Measurements from ENCODE around the gene LAYN.

Gene LAYN

GRCh38 chr11:111510311-111510710 is 30.2 kb upstream of the LAYN start:
- H2AK5ac ChIP-seq (ENCODE audit: low read length), result no peak overlapping the region
- H3K79me2 ChIP-seq (ENCODE audit: control insufficient read depth, insufficient read depth, low read length), result no peaks in the 10 kb centered on the region
- H3K56ac ChIP-seq (ENCODE audit: low read length), result no peak overlapping the region
- H3K79me1 ChIP-seq (ENCODE audit: low read length), result no peaks in the 10 kb centered on the region
- no peak overlapping the region for H4K8ac ChIP-seq (ENCODE audit: low read depth, low read length)
- H3K4me1 ChIP-seq (ENCODE audit: control insufficient read depth, low read depth, low read length), result no peaks in the 10 kb centered on the region
- peak overlapping the region; percentile 18 for H3K18ac ChIP-seq (ENCODE audit: low read length)
- H4K5ac ChIP-seq (ENCODE audit: low read length), result no peak overlapping the region
- peaks cover 7% of the 10 kb centered on the region for H3K27me3 ChIP-seq (ENCODE audit: insufficient read depth, low read length, poor library complexity)
- H2BK120ac ChIP-seq (ENCODE audit: low read depth, low read length), result peak overlapping the region; percentile 45
- H3K23ac ChIP-seq (ENCODE audit: low read length), result no peak overlapping the region
- no peaks in the 10 kb centered on the region for H3K36me3 ChIP-seq (ENCODE audit: control insufficient read depth, insufficient read depth, low read length)
- H3K9ac ChIP-seq (ENCODE audit: low read length), result no peak overlapping the region
- H3K4me2 ChIP-seq (ENCODE audit: low read length), result no peak overlapping the region
- H3K4me3 ChIP-seq (ENCODE audit: low read length), result no peak overlapping the region
- H3K4ac ChIP-seq (ENCODE audit: low read depth, low read length), result no peak overlapping the region
- no CpG with 5 or more reads among the region's 1 CpG for WGBS (ENCODE audit: extremely low coverage, insufficient coverage, low lambda C conversion rate)
- no peak overlapping the region for H3K27ac ChIP-seq (ENCODE audit: low read depth, low read length)
- no peak for DNase-seq
- H2BK15ac ChIP-seq (replicated peaks; ENCODE audit: low read depth), result no peak overlapping the region
- no peak overlapping the region for H2BK5ac ChIP-seq (ENCODE audit: low read length)

- Histone ChIP-seq H3K79me1 (ENCODE audit: low read length) (no peaks in the 10 kb centered on the region), H4K5ac (ENCODE audit: low read length) (no peak within 1 kb of the TSS), H3K23ac (ENCODE audit: low read length) (no peak within 1 kb of the TSS), H2BK15ac (replicated peaks; ENCODE audit: low read depth) (no peak within 1 kb of the TSS), H2BK120ac (ENCODE audit: low read depth, low read length) (no peak within 1 kb of the TSS), H4K8ac (ENCODE audit: low read depth, low read length) (no peak within 1 kb of the TSS), H3K79me2 (ENCODE audit: control insufficient read depth, insufficient read depth, low read length) (no peaks in the 10 kb centered on the region), H3K36me3 (ENCODE audit: control insufficient read depth, insufficient read depth, low read length) (no peaks in the 10 kb centered on the region), H3K4me1 (ENCODE audit: control insufficient read depth, low read depth, low read length) (no peaks in the 10 kb centered on the region), H3K4me2 (ENCODE audit: low read length) (peak within 1 kb of the TSS; percentile 83), H3K27ac (ENCODE audit: low read depth, low read length) (no peak within 1 kb of the TSS), H3K18ac (ENCODE audit: low read length) (peak within 1 kb of the TSS; percentile 65), H3K56ac (ENCODE audit: low read length) (peak within 1 kb of the TSS; percentile 89), H3K4me3 (ENCODE audit: low read length) (peak within 1 kb of the TSS; percentile 42), H2BK5ac (ENCODE audit: low read length) (no peak within 1 kb of the TSS), H2AK5ac (ENCODE audit: low read length) (no peak within 1 kb of the TSS), H3K27me3 (ENCODE audit: insufficient read depth, low read length, poor library complexity) (peaks cover 7% of the 10 kb centered on the region), H3K9ac (ENCODE audit: low read length) (peak within 1 kb of the TSS; percentile 71), H3K4ac (ENCODE audit: low read depth, low read length) (no peak within 1 kb of the TSS)
- no CpG with 5 or more reads among the region's 90 CpGs for WGBS (ENCODE audit: extremely low coverage, insufficient coverage, low lambda C conversion rate)
- peak; percentile 67 for DNase-seq
Observed at GRCh38 chr11:111512296-111513239, 28.0 kb upstream of the LAYN start, which contains the start of gene BTG4. Gene BTG4, minus strand, starts transcription at chr11:111512386. Its CDS starts 13,610 bp downstream, at chr11:111498776.

GRCh38 chr11:111513240-111513605 is 27.3 kb upstream of the LAYN start:
- Histone ChIP-seq H3K4me1 (ENCODE audit: control insufficient read depth, low read depth, low read length) (no peaks in the 10 kb centered on the region), H2BK120ac (ENCODE audit: low read depth, low read length) (no peak overlapping the region), H3K23ac (ENCODE audit: low read length) (no peak overlapping the region), H3K79me1 (ENCODE audit: low read length) (no peaks in the 10 kb centered on the region), H3K4ac (ENCODE audit: low read depth, low read length) (no peak overlapping the region), H2BK15ac (replicated peaks; ENCODE audit: low read depth) (no peak overlapping the region), H3K4me3 (ENCODE audit: low read length) (no peak overlapping the region), H3K27ac (ENCODE audit: low read depth, low read length) (no peak overlapping the region), H3K4me2 (ENCODE audit: low read length) (no peak overlapping the region), H3K79me2 (ENCODE audit: control insufficient read depth, insufficient read depth, low read length) (no peaks in the 10 kb centered on the region), H3K27me3 (ENCODE audit: insufficient read depth, low read length, poor library complexity) (peaks cover 7% of the 10 kb centered on the region), H3K9ac (ENCODE audit: low read length) (no peak overlapping the region), H3K36me3 (ENCODE audit: control insufficient read depth, insufficient read depth, low read length) (no peaks in the 10 kb centered on the region), H4K5ac (ENCODE audit: low read length) (no peak overlapping the region), H3K18ac (ENCODE audit: low read length) (no peak overlapping the region), H2AK5ac (ENCODE audit: low read length) (no peak overlapping the region), H4K8ac (ENCODE audit: low read depth, low read length) (no peak overlapping the region), H3K56ac (ENCODE audit: low read length) (no peak overlapping the region), H2BK5ac (ENCODE audit: low read length) (no peak overlapping the region)
- no peak for DNase-seq
- WGBS (ENCODE audit: extremely low coverage, insufficient coverage, low lambda C conversion rate), result no CpG with 5 or more reads among the region's 6 CpGs

- Histone ChIP-seq H4K5ac (ENCODE audit: low read length) (no peak within 1 kb of the TSS), H3K4me2 (ENCODE audit: low read length) (peak within 1 kb of the TSS; percentile 79), H3K9ac (ENCODE audit: low read length) (no peak within 1 kb of the TSS), H3K27ac (ENCODE audit: low read depth, low read length) (no peak within 1 kb of the TSS), H3K79me1 (ENCODE audit: low read length) (no peaks in the 10 kb centered on the region), H3K27me3 (ENCODE audit: insufficient read depth, low read length, poor library complexity) (peaks cover 7% of the 10 kb centered on the region), H3K79me2 (ENCODE audit: control insufficient read depth, insufficient read depth, low read length) (no peaks in the 10 kb centered on the region), H3K4ac (ENCODE audit: low read depth, low read length) (no peak within 1 kb of the TSS), H2BK120ac (ENCODE audit: low read depth, low read length) (no peak within 1 kb of the TSS), H2BK15ac (replicated peaks; ENCODE audit: low read depth) (no peak within 1 kb of the TSS), H3K36me3 (ENCODE audit: control insufficient read depth, insufficient read depth, low read length) (no peaks in the 10 kb centered on the region), H3K23ac (ENCODE audit: low read length) (no peak within 1 kb of the TSS), H4K8ac (ENCODE audit: low read depth, low read length) (no peak within 1 kb of the TSS), H3K4me1 (ENCODE audit: control insufficient read depth, low read depth, low read length) (no peaks in the 10 kb centered on the region), H3K18ac (ENCODE audit: low read length) (no peak within 1 kb of the TSS), H3K4me3 (ENCODE audit: low read length) (no peak within 1 kb of the TSS), H3K56ac (ENCODE audit: low read length) (no peak within 1 kb of the TSS), H2BK5ac (ENCODE audit: low read length) (no peak within 1 kb of the TSS), H2AK5ac (ENCODE audit: low read length) (no peak within 1 kb of the TSS)
- no CpG with 5 or more reads among the region's 39 CpGs for WGBS (ENCODE audit: extremely low coverage, insufficient coverage, low lambda C conversion rate)
- peak; percentile 91 for DNase-seq
Observed at GRCh38 chr11:111514216-111515031, 26.1 kb upstream of the LAYN start, which contains the start of gene HOATZ. Gene HOATZ, plus strand, starts transcription at chr11:111514778. Its CDS starts 7 bp downstream, at chr11:111514785.

GRCh38 chr11:111515591-111515990 is 24.9 kb upstream of the LAYN start:
- H3K56ac ChIP-seq (ENCODE audit: low read length), result no peak overlapping the region
- no peak overlapping the region for H3K4me2 ChIP-seq (ENCODE audit: low read length)
- H3K79me1 ChIP-seq (ENCODE audit: low read length), result no peaks in the 10 kb centered on the region
- no peaks in the 10 kb centered on the region for H3K4me1 ChIP-seq (ENCODE audit: control insufficient read depth, low read depth, low read length)
- H2BK120ac ChIP-seq (ENCODE audit: low read depth, low read length), result no peak overlapping the region
- H3K9ac ChIP-seq (ENCODE audit: low read length), result no peak overlapping the region
- H4K8ac ChIP-seq (ENCODE audit: low read depth, low read length), result no peak overlapping the region
- H3K4ac ChIP-seq (ENCODE audit: low read depth, low read length), result no peak overlapping the region
- no peak overlapping the region for H3K23ac ChIP-seq (ENCODE audit: low read length)
- H3K79me2 ChIP-seq (ENCODE audit: control insufficient read depth, insufficient read depth, low read length), result no peaks in the 10 kb centered on the region
- WGBS (ENCODE audit: extremely low coverage, insufficient coverage, low lambda C conversion rate), result no CpG with 5 or more reads among the region's 2 CpGs
- H2AK5ac ChIP-seq (ENCODE audit: low read length), result no peak overlapping the region
- no peaks in the 10 kb centered on the region for H3K36me3 ChIP-seq (ENCODE audit: control insufficient read depth, insufficient read depth, low read length)
- peak; percentile 58 for DNase-seq
- H4K5ac ChIP-seq (ENCODE audit: low read length), result no peak overlapping the region
- H3K18ac ChIP-seq (ENCODE audit: low read length), result no peak overlapping the region
- peaks cover 7% of the 10 kb centered on the region for H3K27me3 ChIP-seq (ENCODE audit: insufficient read depth, low read length, poor library complexity)
- H2BK15ac ChIP-seq (replicated peaks; ENCODE audit: low read depth), result no peak overlapping the region
- H2BK5ac ChIP-seq (ENCODE audit: low read length), result no peak overlapping the region
- H3K27ac ChIP-seq (ENCODE audit: low read depth, low read length), result no peak overlapping the region
- H3K4me3 ChIP-seq (ENCODE audit: low read length), result no peak overlapping the region

All from mesendoderm (in vitro differentiated cells).